ENCODE measurements around the gene NOS3.

Gene NOS3

DNA sequence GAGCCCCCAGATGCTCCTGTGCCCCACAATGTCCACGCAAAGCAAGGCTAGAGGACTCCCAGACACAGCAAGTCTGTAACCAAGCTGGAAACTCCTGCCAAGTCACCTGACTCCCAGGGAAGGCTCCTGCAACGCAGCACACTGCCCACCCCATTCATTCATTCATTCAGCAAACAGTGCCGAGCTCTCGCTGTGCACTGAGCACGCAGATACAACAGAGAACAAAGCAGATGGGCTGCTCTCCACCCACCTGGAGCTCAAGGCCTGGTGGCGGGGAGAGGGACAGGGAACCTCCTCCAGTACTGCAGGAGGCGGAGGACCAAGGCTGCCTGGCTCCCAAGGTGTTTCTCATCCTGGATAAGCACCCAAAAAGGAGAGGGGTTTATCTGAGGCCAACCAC lies 21.3 kb upstream of the NOS3 start (continued):
- TF ChIP-seq, protein P1, sequence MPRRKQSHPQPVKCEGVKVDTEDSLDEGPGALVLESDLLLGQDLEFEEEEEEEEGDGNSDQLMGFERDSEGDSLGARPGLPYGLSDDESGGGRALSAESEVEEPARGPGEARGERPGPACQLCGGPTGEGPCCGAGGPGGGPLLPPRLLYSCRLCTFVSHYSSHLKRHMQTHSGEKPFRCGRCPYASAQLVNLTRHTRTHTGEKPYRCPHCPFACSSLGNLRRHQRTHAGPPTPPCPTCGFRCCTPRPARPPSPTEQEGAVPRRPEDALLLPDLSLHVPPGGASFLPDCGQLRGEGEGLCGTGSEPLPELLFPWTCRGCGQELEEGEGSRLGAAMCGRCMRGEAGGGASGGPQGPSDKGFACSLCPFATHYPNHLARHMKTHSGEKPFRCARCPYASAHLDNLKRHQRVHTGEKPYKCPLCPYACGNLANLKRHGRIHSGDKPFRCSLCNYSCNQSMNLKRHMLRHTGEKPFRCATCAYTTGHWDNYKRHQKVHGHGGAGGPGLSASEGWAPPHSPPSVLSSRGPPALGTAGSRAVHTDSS (tag by site-specific recombination; IDR thresholded peaks at IDR 0.05) = no peak

- TF ChIP-seq, protein P2, sequence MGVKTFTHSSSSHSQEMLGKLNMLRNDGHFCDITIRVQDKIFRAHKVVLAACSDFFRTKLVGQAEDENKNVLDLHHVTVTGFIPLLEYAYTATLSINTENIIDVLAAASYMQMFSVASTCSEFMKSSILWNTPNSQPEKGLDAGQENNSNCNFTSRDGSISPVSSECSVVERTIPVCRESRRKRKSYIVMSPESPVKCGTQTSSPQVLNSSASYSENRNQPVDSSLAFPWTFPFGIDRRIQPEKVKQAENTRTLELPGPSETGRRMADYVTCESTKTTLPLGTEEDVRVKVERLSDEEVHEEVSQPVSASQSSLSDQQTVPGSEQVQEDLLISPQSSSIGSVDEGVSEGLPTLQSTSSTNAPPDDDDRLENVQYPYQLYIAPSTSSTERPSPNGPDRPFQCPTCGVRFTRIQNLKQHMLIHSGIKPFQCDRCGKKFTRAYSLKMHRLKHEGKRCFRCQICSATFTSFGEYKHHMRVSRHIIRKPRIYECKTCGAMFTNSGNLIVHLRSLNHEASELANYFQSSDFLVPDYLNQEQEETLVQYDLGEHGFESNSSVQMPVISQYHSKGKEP (tag by site-specific recombination; IDR thresholded peaks at IDR 0.05) = no peak
- no peak for TF ChIP-seq ZNF175 (tag by site-specific recombination; IDR thresholded peaks at IDR 0.05)
- TF ChIP-seq, protein P3, sequence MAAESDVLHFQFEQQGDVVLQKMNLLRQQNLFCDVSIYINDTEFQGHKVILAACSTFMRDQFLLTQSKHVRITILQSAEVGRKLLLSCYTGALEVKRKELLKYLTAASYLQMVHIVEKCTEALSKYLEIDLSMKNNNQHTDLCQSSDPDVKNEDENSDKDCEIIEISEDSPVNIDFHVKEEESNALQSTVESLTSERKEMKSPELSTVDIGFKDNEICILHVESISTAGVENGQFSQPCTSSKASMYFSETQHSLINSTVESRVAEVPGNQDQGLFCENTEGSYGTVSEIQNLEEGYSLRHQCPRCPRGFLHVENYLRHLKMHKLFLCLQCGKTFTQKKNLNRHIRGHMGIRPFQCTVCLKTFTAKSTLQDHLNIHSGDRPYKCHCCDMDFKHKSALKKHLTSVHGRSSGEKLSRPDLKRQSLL (tag by site-specific recombination; IDR thresholded peaks at IDR 0.05) = no peak
- TF ChIP-seq, protein P4, sequence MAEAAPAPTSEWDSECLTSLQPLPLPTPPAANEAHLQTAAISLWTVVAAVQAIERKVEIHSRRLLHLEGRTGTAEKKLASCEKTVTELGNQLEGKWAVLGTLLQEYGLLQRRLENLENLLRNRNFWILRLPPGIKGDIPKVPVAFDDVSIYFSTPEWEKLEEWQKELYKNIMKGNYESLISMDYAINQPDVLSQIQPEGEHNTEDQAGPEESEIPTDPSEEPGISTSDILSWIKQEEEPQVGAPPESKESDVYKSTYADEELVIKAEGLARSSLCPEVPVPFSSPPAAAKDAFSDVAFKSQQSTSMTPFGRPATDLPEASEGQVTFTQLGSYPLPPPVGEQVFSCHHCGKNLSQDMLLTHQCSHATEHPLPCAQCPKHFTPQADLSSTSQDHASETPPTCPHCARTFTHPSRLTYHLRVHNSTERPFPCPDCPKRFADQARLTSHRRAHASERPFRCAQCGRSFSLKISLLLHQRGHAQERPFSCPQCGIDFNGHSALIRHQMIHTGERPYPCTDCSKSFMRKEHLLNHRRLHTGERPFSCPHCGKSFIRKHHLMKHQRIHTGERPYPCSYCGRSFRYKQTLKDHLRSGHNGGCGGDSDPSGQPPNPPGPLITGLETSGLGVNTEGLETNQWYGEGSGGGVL (tag by site-specific recombination; IDR thresholded peaks at IDR 0.05) = no peak
- no peak for TF ChIP-seq ZNF660 (tag by site-specific recombination; IDR thresholded peaks at IDR 0.05)
- TF ChIP-seq ZNF121 (tag by site-specific recombination; IDR thresholded peaks at IDR 0.05) = no peak
- no peak for TF ChIP-seq TRIM28 (IDR thresholded peaks at IDR 0.05; ENCODE audit: borderline replicate concordance, low read length)
- no peak for TF ChIP-seq ZNF302 (tag by site-specific recombination; IDR thresholded peaks at IDR 0.05; ENCODE audit: low read depth)
- TF ChIP-seq ZNF202 (tag by site-specific recombination; IDR thresholded peaks at IDR 0.05; ENCODE audit: borderline replicate concordance) = no peak
- TF ChIP-seq ZNF311 (tag by site-specific recombination; IDR thresholded peaks at IDR 0.05; ENCODE audit: borderline replicate concordance) = no peak
- no peak for TF ChIP-seq GLI4 (tag by site-specific recombination; IDR thresholded peaks at IDR 0.05)
- TF ChIP-seq, protein P5, sequence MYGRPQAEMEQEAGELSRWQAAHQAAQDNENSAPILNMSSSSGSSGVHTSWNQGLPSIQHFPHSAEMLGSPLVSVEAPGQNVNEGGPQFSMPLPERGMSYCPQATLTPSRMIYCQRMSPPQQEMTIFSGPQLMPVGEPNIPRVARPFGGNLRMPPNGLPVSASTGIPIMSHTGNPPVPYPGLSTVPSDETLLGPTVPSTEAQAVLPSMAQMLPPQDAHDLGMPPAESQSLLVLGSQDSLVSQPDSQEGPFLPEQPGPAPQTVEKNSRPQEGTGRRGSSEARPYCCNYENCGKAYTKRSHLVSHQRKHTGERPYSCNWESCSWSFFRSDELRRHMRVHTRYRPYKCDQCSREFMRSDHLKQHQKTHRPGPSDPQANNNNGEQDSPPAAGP (tag by site-specific recombination; IDR thresholded peaks at IDR 0.05) = no peak
- TF ChIP-seq ZNF530 (tag by site-specific recombination; IDR thresholded peaks at IDR 0.05; ENCODE audit: low read depth) = no peak
- TF ChIP-seq, protein P6, sequence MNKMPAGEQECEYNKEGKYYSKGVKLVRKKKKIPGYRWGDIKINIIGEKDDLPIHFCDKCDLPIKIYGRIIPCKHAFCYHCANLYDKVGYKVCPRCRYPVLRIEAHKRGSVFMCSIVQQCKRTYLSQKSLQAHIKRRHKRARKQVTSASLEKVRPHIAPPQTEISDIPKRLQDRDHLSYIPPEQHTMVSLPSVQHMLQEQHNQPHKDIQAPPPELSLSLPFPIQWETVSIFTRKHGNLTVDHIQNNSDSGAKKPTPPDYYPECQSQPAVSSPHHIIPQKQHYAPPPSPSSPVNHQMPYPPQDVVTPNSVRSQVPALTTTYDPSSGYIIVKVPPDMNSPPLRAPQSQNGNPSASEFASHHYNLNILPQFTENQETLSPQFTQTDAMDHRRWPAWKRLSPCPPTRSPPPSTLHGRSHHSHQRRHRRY (tag by site-specific recombination; IDR thresholded peaks at IDR 0.05) = no peak
- TF ChIP-seq, protein P7, sequence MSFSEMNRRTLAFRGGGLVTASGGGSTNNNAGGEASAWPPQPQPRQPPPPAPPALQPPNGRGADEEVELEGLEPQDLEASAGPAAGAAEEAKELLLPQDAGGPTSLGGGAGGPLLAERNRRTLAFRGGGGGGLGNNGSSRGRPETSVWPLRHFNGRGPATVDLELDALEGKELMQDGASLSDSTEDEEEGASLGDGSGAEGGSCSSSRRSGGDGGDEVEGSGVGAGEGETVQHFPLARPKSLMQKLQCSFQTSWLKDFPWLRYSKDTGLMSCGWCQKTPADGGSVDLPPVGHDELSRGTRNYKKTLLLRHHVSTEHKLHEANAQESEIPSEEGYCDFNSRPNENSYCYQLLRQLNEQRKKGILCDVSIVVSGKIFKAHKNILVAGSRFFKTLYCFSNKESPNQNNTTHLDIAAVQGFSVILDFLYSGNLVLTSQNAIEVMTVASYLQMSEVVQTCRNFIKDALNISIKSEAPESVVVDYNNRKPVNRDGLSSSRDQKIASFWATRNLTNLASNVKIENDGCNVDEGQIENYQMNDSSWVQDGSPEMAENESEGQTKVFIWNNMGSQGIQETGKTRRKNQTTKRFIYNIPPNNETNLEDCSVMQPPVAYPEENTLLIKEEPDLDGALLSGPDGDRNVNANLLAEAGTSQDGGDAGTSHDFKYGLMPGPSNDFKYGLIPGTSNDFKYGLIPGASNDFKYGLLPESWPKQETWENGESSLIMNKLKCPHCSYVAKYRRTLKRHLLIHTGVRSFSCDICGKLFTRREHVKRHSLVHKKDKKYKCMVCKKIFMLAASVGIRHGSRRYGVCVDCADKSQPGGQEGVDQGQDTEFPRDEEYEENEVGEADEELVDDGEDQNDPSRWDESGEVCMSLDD (tag by site-specific recombination; IDR thresholded peaks at IDR 0.05) = no peak
- Histone ChIP-seq H3K9me3 (ENCODE audit: control insufficient read depth, insufficient read depth, low read depth, low read length) (no peaks in the 10 kb centered on the region), H3K27ac (ENCODE audit: extremely low read depth, low read depth, low read length) (no peak overlapping the region), H3K36me3 (ENCODE audit: control insufficient read depth in 2 of 2, insufficient read depth in 1 of 2, low read length in 2 of 2) (no peaks in the 10 kb centered on the region), H3K4me1 (ENCODE audit: control insufficient read depth, insufficient read depth, low read length) (no peaks in the 10 kb centered on the region), H3K4me3 (ENCODE audit: low read depth, low read length) (no peak overlapping the region)
- POLR2A ChIA-PET = no interaction called here
- CTCF ChIA-PET = interaction anchor here (0.7 to 11.1 kb wide), 4 partner anchors 8 to 130 kb away, joined by 3 to 124 read pairs (median 6); no protein-coding TSS in a partner anchor
Measured at GRCh38 chr7:150970424-150970823, 20.4 kb upstream of the NOS3 start.

Data from HEK293 (cell line).